Activated CD8-positive, alpha-beta memory T cell treated with anti-CD3 and anti-CD28 coated beads, Interleukin-2, amount 50 U/mL, for 24 hours (primary cell): ENCODE data around the gene RBM34.
"Not testable (repeated sequence)": the region's sequence is repeated elsewhere in the genome, so short reads cannot be mapped to it uniquely, and the experiment has no call there.

Experiments used
- DNase-seq: peaks from one replicate; pipeline ENCODE4 v3.0.0-alpha.2; 2020; ENCODE audit errors: extremely low read depth

The RBM34 gene

DNA sequence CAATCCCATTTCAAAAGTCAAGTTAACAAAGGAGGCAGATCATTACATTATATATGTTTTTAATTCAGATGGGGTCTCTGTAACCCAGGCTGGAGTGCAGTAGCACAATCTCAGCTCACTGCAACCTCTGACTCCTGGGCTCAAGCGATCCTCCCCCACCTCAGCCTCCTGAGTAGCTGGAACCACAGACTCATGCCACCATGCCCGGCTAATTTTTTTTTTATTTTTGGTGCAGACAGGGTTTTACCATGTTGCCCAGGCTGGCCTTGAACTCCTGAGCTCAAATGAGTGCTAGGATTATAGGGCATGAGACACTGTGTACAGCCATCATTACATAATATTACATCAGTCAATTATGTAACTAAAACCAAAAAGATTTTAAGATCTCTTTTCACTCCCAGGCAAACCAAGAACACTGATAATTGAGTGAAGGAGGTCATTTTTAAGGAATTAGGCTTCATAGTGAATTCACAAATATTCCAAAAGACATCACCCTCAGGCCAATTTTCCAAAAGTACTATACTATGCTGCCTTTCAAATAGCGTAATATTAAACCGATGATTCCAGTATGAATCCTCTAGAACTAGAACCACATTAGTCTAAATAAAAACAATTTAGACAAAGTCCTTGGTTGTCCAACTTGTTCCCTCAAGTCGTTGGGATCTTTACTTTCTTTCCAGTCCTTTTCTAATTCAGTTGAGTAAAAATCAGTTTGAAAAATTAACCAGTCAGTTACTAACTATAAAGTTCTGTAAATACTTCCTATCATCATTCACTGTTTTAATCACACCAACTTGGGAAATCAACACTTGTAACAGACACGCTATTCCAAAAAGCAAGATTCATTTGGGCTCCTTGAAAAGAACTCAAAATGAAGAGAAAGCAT, 48.5 kb downstream of the RBM34 start:
- DNase-seq = no peak

DNA sequence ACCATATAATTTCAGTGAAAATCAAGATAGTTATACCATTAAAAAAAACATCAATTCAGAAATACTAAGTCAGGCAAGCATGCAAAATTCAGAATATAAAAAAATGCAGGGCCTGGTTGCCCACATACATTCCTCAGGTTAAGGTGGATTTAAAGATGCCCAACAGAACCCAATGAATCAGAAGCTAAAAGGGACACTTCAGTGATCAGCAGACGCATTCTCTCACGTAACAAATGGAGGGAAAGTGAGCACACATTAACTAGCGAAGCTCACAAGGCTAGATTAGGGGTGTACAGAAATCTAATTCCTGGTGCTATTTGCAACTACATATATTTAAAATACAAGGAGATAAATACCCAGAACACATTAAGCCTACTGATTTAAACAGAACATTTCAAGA, 49.9 kb downstream of the RBM34 start:
- no peak for DNase-seq

DNA sequence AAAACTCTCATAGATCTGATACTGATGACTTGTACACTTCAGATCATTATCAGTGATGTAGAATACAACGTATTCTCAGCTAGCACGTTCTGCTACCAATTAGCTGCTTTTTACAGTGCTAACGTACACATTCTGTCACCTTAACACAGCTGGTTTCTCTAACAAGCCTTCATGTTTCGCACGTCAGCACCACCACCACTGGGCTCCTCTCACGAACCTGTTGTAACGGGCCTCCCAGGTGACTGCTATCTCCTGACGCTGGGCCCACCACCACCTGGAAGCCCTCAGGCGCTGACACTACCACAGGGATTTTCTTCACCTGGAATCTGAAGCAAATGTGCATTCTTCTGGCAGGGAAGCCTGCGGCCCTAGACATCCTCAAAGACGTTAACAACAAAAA, 52.2 kb downstream of the RBM34 start:
- no peak for DNase-seq

DNA sequence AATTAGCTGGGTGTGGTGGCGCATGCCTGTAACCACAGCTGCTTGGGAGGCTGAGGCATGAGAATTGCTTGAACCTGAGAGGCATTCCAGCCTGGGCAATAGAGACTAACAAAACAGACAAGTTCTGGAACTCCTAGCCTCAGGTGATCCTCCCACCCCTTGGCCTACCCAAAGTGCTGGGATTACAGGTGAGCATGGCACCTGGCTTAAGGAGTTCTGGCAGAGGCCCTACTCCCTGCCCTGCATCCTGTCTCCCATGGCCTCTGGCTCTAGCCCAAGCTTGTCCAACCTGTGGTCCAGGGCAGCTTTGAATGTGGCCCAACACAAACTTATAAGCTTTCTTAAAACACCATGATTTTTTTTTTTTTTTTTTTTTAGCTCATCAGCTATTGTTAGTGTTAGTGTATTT, 52.9 kb downstream of the RBM34 start:
- DNase-seq = no peak

DNA sequence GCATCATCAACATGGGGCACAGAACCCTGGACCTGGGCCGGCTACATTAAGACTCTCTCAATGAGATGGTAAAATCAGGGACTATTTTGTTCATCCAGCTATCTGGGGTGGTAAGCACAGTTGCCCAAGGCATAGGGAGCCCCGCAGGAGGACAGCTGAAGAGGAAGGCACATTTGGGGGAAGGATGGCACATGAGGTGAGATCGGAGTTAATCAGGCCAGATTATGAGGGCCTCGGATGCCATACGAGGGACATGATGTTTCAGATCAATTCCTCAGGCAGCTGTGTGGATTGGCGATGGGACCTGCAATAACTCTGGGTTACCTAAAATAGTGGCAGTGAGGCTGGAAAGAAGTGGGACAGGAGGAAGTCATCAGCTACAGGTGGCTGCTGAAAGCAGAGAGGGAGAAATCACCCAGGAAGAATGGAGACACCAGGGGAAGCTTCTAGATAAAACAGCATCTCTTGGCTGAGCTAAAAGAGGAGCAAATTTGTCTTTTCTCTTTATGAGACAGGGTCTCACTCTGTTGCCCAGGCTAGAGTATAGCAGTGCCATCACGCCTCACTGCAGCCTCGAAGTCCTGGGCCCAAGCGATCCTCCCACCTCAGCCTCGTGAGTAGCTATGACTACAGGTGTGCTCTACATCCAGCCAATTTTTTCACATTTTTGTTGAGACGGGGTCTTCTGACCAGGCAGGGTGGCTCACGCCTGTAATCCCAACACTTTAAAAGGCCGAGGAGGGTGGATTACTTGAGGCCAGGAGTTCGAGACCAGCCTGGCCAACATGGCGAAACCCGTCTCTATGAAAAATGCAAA, 53.5 kb downstream of the RBM34 start:
- no peak for DNase-seq

DNA sequence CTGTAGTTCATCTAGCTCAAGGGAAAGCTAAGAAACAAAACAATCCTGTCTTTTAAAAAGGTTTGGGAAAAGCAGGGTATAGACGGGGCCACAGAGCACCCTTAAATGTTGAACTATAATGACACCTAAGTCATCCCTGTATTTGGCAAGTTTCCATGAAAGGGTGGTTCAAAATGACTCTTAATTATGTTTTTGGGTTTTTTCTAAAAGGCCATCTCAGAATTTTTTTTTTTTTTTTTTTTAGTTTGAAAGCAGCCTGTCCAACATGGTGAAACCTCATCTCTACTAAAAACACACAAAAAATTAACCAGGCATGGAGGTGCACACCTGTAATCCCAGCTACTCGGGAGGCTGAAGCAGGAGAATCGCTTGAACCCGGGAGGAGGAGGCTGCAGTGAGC, 54.6 kb downstream of the RBM34 start:
- no peak for DNase-seq

DNA sequence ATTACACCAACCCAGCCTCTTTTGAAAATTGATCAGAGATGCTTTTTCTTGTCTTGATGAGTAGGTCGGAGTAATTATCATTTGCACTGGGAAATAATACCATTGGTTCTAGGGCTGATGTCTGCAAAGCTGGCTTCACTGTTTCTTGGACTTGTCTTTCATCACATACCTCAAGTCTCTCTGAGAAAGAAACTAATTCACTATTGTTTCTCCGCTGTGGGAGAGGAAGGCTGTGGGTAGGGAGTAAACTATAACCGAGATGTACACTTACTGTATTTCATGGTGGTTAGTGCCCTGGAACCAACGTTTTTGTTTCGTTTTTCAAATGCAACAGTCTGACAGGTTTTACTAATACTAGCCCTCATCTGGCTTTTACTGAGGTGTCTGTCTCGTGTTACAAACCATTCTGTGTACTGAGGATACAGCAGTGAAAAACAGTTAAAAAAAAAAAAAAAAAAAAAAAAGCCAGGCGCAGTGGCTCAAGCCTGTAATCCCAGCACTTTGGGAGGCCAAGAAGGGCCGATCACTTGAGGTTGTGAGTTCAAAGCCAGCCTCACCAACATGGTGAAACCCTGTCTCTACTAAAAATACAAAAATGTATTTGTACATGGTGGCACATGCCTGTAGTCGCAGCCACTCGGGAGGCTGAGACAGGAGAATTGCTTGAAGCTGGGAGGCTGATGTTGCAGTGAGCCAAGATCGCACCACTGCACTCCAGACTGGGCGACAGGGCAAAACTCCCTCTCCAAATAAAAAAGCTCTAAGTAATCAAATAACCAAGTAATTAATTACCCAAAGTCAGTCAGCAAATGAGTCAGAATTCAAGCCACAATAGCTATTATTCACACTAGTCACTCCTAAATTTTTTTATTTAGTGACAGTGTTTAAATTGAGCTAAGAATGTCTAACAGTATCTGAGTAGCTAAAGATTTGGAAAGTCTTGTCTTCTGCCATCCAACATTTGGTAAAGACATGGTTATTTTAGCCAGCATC, 55.7 kb downstream of the RBM34 start:
- no peak for DNase-seq

DNA sequence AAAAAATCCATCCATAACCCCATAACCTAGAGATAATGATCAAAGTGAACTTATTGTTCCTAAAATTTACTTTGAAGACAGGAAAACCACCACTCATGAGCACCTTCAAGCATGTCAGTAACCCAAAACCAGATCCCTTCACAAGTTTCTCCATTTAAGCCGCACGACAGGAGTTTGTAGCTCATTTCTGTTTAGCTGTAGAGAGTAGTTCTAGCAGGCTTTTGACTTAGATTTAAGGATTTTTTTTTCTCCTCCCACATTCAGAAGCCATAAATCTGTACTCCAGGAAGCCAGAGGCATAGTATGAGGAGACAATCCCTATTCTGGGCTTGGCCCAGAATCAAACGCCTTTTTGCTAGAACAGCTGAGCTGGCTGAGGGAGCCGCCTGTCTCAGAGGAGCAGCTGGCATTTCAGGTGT, 58.0 kb downstream of the RBM34 start:
- DNase-seq = no peak

DNA sequence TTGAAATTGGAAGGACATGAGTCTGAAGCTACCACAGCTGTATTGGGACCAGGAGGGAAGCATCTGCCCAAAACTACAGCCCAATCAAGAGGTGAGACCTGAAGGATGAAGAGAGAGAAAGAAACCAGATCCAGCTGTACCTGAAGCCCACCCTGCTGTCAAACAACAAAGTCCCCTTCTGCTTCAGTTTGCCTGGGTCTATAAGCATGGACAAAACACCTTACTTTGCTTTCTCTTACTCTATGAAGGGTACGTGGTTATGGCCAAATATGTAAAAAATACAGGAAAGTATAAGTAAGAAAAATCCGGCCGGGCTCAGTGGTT, 58.8 kb downstream of the RBM34 start:
- no peak for DNase-seq

DNA sequence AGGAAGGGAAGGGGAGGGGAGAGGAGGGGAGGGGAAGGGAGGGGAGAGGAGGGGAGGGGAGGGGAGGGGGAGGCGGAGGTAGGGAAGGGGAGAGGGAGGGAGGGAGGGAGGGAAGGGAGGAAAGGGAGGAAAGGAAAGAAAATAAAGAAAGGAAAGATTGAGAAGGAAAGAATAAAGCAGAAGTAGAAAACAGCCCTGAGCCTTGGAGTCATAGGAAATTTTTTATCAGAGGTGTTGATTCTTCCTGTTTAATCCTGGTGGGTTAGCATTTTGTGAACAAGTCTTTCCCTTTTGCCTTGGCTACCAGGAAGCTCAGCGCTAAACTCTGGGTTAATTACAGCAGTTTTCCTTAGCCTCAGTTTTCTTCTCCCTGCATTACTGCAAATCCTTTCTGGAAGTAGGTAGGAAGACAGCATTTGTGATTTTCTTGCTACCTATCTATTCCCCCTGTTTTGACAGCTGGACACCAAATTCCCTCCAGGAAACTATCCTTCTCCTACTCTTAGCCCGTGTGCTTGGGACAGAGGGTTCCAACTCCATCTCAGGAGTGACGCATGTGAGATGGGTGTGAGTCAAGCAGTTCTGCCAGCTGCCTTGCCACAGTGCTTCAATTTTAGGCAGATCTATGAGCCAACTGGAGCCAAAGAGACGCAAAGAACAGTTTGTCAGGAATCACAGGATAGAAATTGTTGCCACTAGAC, 59.3 kb downstream of the RBM34 start:
- no peak for DNase-seq

DNA sequence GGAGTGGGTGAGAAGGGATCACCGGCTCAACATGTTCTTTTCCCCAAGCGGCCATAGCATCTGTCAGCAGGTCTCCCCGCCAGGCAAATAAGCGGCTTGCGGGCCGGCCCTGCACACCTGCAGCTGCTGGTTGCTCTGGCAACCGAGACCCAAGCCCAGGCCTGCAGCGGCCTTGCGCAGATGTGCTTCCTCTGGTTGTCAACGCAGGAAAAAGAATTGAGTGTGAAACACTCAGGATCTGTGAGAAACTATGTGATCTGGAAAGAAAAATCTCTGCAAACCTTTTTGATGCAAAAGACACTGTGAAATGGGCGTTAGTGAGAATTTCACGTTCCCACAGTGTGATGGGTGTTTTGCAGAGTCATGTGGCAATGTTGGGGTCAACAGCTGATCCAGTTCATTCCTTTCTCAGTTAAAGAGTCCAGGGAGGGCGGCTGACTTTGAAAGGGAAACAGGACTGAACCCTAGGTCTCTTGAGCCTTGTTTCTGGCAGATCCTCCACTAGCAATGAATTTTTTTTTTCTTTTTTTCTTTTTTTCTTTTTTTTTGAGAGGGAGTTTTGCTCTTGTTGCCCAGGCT, 60.8 kb downstream of the RBM34 start:
- no peak for DNase-seq

DNA sequence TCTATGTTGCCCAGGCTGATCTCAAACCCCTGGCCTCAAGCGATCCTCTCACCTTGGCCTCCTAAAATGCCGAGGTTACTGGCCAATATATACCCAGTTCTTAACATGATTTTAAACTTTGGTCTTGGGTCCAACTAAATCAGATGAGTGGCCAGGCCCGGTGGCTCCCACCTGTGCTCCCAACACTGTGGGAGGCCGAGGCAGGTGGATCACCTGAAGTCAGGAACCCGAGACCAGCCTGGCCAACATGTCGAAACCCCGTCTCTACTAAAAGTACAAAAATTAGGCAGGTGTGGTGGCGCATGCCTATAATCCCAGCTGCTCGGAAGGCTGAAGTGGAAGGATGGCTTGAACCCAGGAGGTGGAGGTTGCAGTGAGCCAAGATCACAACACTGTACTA, 62.1 kb downstream of the RBM34 start:
- DNase-seq = no peak

DNA sequence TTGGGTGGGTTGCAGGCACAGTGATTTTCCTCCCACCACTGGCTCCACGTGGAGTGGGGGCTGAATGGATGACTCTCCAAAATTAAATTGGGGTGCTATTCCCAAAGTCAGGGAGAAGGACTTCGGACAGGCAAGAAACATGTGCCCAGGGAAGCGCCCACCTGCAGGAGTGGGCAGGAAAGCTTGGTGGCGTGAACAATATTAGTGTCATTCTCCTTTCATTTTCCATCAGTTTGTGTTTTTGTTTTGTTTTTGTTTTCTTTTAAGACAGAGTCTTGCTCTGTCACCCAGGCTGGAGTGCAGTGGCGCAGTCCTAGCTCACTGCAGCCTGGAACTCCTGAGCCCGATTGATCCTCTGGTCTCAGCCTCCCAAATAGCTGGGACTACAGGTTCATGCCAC, 62.5 kb downstream of the RBM34 start:
- DNase-seq = no peak

DNA sequence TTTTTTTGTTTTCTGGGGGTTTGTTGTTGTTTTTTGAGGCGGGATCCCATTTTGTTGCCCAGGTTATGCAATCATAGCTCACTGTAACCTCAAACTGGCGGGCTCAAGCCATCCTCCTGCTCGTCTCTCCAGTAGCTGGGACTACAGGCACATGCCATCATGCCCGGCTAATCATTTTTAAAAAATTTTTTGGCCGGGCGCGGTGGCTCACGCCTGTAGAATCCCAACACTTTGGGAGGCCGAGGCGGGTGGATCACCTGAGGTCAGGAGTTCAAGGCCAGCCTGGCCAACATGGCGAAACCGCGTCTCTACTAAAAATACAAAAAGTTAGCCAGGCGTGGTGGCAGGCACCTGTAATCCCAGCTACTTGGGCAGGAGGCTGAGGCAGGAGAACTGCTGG, 63.5 kb downstream of the RBM34 start:
- DNase-seq = not testable (repeated sequence)

DNA sequence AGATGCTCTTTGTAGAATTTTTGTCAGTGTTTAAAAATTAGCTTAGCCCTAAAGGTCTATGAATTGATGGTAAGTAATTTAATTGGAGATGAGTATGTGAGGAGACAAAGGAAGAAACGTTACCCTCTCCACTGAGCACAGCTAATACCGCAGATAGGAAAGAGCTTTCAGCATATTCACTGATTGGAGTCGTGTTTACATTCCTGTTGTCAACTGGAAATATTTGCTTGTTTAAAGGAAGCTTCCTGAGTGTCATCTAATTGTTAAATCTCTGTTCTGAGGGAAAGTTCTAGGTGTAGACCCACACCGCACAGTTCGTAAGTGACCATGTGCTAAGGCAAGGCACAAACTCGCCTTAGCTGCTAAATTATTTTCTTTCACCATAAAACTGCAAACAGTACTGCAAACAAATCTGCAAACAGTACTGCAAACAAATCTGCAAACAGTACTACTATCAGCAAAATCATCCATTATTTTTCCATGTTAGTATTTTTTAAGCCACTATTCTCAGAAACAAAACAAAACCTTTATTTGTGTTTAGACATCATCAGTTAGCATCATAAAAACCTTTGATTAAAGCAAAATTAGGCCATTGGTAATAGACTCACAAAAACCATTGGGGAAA, 65.0 kb downstream of the RBM34 start:
- DNase-seq = no peak

DNA sequence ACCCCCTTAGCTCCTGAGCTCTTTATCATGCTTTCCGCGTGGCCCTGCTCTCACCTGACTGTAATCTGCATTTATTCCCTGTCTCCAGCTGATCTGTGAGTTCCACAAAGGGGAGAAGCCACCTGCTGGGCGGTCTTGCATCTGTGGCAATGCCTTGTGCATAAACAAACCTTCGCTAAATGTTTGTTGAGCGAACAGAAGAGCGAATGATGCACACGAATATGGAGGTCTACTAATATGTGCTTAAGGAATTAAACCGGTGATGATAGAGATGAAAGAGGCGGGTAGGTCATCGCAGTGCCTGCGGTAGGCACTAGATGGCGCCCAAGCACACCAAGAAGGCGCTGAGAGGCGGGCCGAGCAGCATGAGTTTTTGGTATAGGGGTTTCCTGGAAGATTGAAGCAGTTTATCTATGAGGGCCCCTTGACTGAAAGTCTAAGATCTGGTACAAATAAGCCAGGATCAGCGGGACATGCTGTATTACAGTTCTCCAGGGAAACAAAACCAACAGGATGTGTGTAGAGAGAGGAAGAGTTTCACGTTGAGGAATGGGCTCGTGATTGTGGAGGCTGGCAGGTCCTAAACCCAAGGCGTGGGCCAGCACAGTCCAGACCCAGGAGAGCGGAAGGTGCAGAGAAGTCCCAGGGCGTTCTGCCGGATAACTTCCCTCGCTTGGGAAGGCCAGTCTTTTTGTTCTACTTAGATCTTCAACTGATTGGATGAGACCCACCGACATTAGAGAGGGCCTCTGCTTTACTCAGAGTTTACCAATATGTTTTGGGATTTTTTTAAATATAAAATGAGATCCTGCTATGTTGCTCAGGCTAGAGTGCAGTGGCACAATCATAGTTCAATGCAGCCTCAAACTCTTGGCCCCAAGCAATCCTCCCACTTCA, 67.1 kb downstream of the RBM34 start:
- DNase-seq = peak; percentile 57

DNA sequence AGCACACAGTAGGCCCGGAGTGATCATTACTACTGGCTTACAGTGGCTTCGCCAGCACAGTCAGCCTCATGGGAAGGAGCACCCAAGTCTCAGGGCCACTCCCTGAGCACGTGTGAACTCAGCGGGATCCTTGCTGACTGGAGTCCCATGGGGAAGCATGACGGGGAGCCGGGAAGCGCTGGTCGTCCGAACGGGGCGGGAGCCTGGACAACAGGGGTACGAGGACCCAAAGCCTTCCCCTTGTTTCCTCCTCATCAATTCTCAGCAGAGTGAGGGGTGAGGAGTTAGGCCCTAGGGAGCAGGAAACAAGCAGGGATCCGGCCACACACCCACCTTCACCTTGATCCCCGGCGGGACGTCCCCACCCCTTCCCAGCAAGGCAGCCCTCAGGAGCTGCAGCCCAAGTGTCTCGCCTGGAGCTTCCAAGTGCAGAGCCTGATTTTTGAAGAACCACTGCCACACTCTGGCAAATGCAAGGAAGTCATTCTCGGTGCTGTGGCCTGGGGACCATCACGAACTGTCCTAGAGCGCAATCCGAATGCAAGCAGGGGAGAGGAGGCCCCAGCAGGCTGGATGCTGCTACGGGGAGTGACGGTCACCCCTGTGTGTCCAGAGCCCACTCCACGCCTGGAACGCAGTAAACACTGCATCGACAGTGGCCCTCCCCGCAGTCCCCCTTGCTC, 67.9 kb downstream of the RBM34 start:
- no peak for DNase-seq

DNA sequence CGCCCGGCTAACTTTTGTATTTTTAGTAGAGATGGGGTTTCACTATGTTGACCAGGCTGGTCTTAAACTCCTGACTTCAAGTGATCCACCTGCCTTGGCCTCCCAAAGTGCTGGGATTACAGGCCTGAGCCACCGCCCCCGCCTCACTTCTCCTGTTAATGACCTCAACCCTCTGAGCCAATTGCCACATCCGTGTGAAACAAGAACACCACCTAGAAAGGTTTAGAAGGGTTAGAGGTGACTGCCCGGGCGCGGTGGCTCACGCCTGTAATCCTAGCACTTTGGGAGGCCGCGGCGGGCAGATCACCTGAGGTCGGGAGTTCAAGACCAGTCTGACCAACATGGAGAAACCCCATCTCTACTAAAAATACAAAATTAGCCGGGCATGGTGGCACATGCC, 68.6 kb downstream of the RBM34 start:
- DNase-seq = not testable (repeated sequence)

DNA sequence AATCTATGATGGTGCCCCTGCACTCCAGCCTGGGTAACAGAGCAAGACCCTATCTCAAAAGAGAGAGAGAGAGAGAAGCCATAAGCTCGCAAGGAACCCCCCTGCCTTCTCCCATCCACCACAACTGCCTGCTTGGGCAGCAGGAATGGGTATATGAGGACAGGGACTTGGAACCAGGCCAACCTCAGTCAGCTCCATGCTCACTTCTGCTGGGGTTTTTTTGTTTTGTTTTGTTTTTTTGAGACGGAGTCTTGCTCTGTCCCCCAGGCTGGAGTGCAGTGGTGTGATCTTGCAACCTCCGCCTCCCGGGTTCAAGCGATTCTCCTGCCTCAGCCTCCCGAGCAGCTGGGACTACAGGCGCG, 69.0 kb downstream of the RBM34 start:
- not testable (repeated sequence) for DNase-seq
